ENCODE results near the gene PRSS22.

DNA sequence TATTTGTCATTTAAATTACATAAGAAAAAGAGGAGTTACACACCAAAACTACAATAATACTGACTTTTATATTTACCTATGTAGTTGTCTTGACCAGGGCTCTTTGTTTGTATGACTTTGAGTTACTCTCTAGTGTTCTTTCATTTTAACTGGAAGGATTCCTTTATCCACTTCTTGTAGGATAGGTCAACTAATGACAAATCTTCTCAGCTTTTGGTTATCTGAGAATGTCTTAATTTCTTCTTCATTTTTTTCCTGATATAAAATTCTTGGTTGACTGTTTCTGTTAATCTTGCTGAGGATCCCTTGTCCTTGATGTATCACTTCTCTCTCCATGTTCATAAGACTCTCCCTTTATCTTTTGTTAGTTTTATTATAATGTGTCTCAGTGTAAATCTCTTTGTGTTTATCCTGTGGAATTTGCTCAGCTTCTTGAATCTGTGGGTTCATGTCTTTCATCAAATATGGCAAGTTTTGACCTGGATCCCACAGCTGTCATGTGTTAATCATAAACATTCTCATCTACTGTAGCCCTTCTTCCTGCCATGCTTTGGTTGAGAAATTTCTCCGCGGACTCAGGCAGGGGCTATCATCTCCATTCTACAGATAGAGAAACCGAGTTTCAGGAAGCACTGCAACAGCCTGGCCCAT lies 54.3 kb downstream of the PRSS22 start:
- TF ChIP-seq, protein P1, sequence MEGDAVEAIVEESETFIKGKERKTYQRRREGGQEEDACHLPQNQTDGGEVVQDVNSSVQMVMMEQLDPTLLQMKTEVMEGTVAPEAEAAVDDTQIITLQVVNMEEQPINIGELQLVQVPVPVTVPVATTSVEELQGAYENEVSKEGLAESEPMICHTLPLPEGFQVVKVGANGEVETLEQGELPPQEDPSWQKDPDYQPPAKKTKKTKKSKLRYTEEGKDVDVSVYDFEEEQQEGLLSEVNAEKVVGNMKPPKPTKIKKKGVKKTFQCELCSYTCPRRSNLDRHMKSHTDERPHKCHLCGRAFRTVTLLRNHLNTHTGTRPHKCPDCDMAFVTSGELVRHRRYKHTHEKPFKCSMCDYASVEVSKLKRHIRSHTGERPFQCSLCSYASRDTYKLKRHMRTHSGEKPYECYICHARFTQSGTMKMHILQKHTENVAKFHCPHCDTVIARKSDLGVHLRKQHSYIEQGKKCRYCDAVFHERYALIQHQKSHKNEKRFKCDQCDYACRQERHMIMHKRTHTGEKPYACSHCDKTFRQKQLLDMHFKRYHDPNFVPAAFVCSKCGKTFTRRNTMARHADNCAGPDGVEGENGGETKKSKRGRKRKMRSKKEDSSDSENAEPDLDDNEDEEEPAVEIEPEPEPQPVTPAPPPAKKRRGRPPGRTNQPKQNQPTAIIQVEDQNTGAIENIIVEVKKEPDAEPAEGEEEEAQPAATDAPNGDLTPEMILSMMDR (conservative IDR thresholded peaks at IDR 0.05; ENCODE audit: low read depth, low read length), result no peak
- TF ChIP-seq EZH2 (IDR thresholded peaks at IDR 0.05; ENCODE audit: low read length, unreplicated experiment) (no peak), EZH2phosphoT487 (IDR thresholded peaks at IDR 0.05; ENCODE audit: borderline replicate concordance, low read length) (no peak)
